BE2C (cell line): ENCODE results near the gene WDR35.

Experiments used
- DNase-seq: peaks from one replicate; pipeline ENCODE4 v3.0.0-alpha.2; 2020
- H3K27me3 ChIP-seq: fragments of 250-450 bp; sonication (Bioruptor Pico); 2 replicates; pipeline ENCODE4 v1.5.1; 2020; ENCODE audit warnings: mild to moderate bottlenecking
- H3K36me3 ChIP-seq: fragments of 250-450 bp; sonication (Bioruptor Pico); 2 replicates; pipeline ENCODE4 v1.5.1; 2020; ENCODE audit warnings: mild to moderate bottlenecking
- H3K4me1 ChIP-seq: fragments of 250-450 bp; sonication (Bioruptor Pico); 2 replicates; pipeline ENCODE4 v1.5.1; 2020
- H3K4me3 ChIP-seq: 2 replicates; pipeline ENCODE4 v1.5.1; 2011; ENCODE audit warnings: low read depth, low read length
- H3K9me3 ChIP-seq: fragments of 250-450 bp; sonication (Bioruptor Pico); 2 replicates; pipeline ENCODE4 v1.5.1; 2020
- CTCF ChIP-seq: IDR thresholded peaks from 2 replicates; pipeline ENCODE4 v1.5.1; 2012; ENCODE audit warnings: mild to moderate bottlenecking, low read depth, low read length

The WDR35 gene

GRCh38 chr2:20030224-20030623 lies 40.3 kb upstream of the WDR35 start:
- Histone ChIP-seq H3K27me3 (no peaks in the 10 kb centered on the region), H3K36me3 (peaks cover 36% of the 10 kb centered on the region), H3K4me3 (no peak overlapping the region), H3K4me1 (peaks cover 12% of the 10 kb centered on the region), H3K9me3 (no peaks in the 10 kb centered on the region)
- no peak for TF ChIP-seq CTCF
- DNase-seq = no peak

GRCh38 chr2:20027705-20028434 lies 38.0 kb upstream of the WDR35 start:
- Histone ChIP-seq H3K4me3 (no peak overlapping the region), H3K9me3 (no peaks in the 10 kb centered on the region), H3K4me1 (no peaks in the 10 kb centered on the region), H3K27me3 (no peaks in the 10 kb centered on the region), H3K36me3 (peaks cover 13% of the 10 kb centered on the region)
- TF ChIP-seq CTCF = no peak
- no peak for DNase-seq

- Histone ChIP-seq H3K27me3 (no peaks in the 10 kb centered on the region), H3K36me3 (peaks cover 13% of the 10 kb centered on the region), H3K4me1 (no peaks in the 10 kb centered on the region), H3K4me3 (no peak overlapping the region), H3K9me3 (no peaks in the 10 kb centered on the region)
- no peak for DNase-seq
- TF ChIP-seq CTCF = no peak
Measured at GRCh38 chr2:20027260-20027677, 37.4 kb upstream of the WDR35 start.

- DNase-seq = no peak
- Histone ChIP-seq H3K36me3 (no peaks in the 10 kb centered on the region; the same call in 1 of the 2 replicates), H3K27me3 (no peaks in the 10 kb centered on the region), H3K9me3 (no peaks in the 10 kb centered on the region), H3K4me3 (no peak overlapping the region), H3K4me1 (no peaks in the 10 kb centered on the region)
- no peak for TF ChIP-seq CTCF
Measured at GRCh38 chr2:20025065-20025786, 35.3 kb upstream of the WDR35 start.

- Histone ChIP-seq H3K36me3 (no peaks in the 10 kb centered on the region), H3K27me3 (no peaks in the 10 kb centered on the region), H3K4me1 (no peaks in the 10 kb centered on the region), H3K4me3 (no peak overlapping the region), H3K9me3 (no peaks in the 10 kb centered on the region)
- DNase-seq = no peak
- TF ChIP-seq CTCF = no peak
Measured at GRCh38 chr2:20023688-20024087, 33.8 kb upstream of the WDR35 start.

- H3K9me3 ChIP-seq = no peaks in the 10 kb centered on the region
- DNase-seq = no peak
- H3K4me1 ChIP-seq = no peaks in the 10 kb centered on the region
- no peak for TF ChIP-seq CTCF
- H3K4me3 ChIP-seq = no peak overlapping the region
- no peaks in the 10 kb centered on the region for H3K27me3 ChIP-seq
- no peaks in the 10 kb centered on the region for H3K36me3 ChIP-seq
Measured at GRCh38 chr2:20021405-20022009, 31.6 kb upstream of the WDR35 start.
